GM20000 (cell line): ENCODE measurements around the gene TLN1.

Source experiments
- DNase-seq: peaks from one replicate; pipeline ENCODE4 v3.0.0; 2012; ENCODE audit warnings: low spot score
- CTCF ChIP-seq: IDR thresholded peaks from 2 replicates; pipeline ENCODE4 v1.5.1; 2012; ENCODE audit warnings: mild to moderate bottlenecking, control low read depth; ENCODE audit errors: extremely low read depth, missing control alignments

The TLN1 gene

DNA sequence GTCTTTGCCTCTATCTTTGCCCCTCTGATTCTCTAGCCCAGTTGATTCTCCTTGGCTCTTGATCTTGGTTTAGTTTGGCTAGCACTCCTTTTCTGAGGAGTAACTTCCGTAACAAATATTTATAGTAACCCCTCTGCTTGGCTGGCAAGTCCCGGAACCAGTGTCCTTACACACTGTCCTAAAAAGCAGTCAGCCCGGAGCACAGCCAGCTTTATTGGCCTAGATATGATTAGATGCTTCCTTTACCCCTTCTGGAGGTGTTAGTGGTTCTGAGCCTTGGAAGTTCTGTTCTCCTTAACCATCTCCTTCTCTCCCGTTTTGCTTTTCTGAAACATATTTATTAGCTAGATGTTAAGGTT is 39.1 kb upstream of the TLN1 start:
- DNase-seq, result no peak

DNA sequence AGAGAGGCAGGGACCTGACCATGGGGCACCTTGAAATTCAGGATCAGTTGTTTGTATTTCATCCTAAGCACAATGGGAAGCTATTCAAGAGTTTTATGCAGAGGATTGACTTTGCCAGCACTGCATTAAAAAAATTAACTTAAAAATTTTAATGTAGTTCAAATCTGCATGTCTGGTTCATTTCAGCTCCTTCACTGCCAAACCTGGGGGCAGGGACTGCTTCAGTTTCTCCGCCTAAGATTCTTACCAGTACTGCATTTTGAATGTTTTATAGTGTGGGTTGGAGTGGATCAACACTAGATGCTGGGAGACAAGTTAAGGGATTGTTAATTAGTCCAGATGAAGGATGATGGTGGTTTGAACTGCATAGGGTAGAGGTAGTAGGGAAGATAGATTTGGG is 37.8 kb upstream of the TLN1 start:
- no peak for TF ChIP-seq CTCF
- no peak for DNase-seq

More for the DNA sequence above, 39.1 kb upstream of the TLN1 start:
- TF ChIP-seq CTCF, result no peak

DNA sequence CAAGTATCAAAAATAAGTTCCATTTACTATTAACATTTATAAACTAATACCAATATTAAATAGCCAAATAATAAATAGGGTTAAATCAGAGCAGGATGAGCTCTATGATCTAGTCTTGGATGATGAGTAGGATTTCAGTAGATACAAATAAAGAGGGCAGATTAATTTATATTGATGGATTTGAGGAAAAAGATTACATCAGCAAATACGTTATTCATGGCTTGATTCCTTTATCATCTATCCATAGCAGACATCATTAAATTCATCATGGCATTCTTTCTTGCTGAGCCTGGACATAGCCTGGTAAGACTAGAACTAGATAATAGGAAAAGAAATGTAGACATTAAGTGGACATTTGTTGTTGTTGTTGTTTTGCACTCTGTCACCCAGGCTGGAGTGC is 35.5 kb upstream of the TLN1 start:
- no peak for TF ChIP-seq CTCF
- DNase-seq, result no peak

GRCh38 chr9:35766997-35767396 is 35.0 kb upstream of the TLN1 start:
- no peak for TF ChIP-seq CTCF
- no peak for DNase-seq

DNA sequence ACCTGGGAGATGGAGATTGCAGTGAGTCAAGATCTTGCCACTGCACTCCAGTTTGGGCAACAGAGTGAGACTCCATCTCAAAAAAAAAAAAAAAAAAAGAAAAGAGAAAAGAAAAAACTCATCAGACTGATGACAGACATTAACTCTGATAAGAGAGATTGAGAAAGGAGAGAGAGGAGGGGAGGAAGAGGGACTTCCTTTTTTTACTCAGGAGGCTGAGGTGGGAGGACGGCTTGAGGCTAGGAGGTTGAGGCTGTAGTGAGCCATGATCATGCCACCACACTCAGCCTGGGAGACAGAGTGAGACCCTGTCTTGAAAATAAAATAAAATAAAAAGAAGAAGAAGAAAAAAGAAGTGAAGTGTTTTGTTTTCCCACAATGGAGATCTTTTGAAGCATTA is 31.8 kb upstream of the TLN1 start:
- no peak for TF ChIP-seq CTCF
- DNase-seq, result no peak

DNA sequence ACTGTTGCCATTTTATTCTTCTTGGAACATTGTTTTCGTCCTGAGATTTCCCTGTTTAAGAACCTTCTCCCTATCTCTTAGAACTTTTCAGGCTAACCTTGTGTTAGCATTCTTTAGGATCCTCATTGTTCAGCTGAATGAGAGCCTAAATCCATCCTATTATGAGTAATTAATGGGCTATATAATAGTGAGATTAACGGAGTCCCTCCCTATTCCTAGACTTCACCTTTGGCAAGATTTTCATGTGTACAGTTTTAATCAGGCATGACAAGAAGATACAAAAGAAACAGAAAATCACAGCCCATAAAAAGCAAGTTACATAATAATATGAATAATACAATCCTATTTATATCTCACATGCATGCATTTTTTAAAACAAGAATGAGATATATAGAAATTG is 31.2 kb upstream of the TLN1 start:
- DNase-seq, result no peak
- no peak for TF ChIP-seq CTCF

DNA sequence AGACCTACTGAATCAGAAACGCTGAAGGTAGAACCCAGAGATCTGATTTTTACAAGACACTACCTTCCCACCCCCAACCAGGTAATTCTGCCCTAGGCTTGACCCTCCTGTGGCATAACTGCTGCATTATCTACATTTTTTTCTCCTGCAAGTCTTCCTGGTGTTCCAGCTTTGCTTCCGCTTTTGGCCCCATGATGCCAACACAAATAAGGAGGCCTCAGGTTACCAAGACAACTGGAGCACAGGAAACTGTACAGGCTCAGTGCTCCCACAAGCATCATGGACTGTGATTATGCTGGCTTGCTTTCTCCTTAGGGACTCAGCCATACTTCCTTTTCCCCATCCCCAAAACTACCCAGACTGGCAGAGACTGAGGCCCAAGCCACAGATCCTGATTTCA is 28.7 kb upstream of the TLN1 start:
- DNase-seq, result no peak
- no peak for TF ChIP-seq CTCF
